Bronchial epithelial cell (primary cell): Measurements from ENCODE around the gene ECHDC3. TPM values are rescaled to one million over a fixed set of nuclear protein-coding genes. Genes with fewer than 3 reads are reported as not detected.
"Not testable (repeated sequence)": the region's sequence is repeated elsewhere in the genome, so short reads cannot be mapped to it uniquely, and the experiment has no call there.

Experiments used
- DNase-seq: peaks from one replicate; pipeline ENCODE4 v3.0.0-alpha.2; 2010; ENCODE audit warnings: low read depth
- FAIRE-seq: peaks from 2 replicates; lab custom pipeline; 2011; peaks lifted over from hg19 to GRCh38; lab: Jason Lieb, UNC
- H3K27me3 ChIP-seq: 2 replicates; pipeline ENCODE4 v1.5.1; 2011; ENCODE audit warnings: low read length; ENCODE audit not compliant: control insufficient read depth, insufficient read depth
- H3K36me3 ChIP-seq: 2 replicates; pipeline ENCODE4 v1.5.1; 2011; ENCODE audit warnings: low read length; ENCODE audit not compliant: control insufficient read depth, insufficient read depth
- H3K4me3 ChIP-seq: 2 replicates; pipeline ENCODE4 v1.5.1; 2011; ENCODE audit warnings: mild to moderate bottlenecking, low read depth, low read length, control low read depth
- CTCF ChIP-seq: IDR thresholded peaks from 2 replicates; pipeline ENCODE4 v1.5.1; 2011; ENCODE audit warnings: mild to moderate bottlenecking, moderate library complexity, low read length, control low read depth, inconsistent platforms; ENCODE audit not compliant: insufficient read depth, severe bottlenecking
- total RNA-seq: library from RNA; depleted of rRNA; stranded (reverse); fragments of >200 nt; gene quantifications from 2 replicates; pipeline ENCODE4 v1.2.1, GENCODE V29; 2014

ECHDC3 gene
- total RNA-seq, 1 donor from 2014 or later = 1.6 TPM

DNA sequence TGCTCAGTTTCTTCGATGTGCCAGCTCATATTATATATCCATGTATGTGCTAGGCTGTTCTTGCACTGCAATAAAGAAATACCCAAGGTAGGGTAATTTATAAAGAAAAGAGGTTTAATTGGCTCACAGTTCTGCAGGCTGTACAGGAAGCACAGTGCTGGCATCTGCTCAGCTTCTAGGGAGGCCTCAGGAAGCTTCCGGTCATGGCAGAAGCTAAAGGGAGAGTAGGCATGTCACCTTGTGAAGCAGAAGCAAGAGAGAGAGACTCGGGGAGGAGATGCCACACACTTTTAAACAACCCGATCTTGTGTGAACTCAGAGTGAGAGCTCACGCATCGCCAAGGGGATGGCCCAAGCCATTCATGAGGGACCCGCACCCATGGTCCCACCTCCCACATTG is 13.8 kb upstream of the ECHDC3 start:
- TF ChIP-seq CTCF = no peak
- H3K27me3 ChIP-seq = no peaks in the 10 kb centered on the region
- FAIRE-seq = no peak
- no peak for DNase-seq
- H3K36me3 ChIP-seq = no peaks in the 10 kb centered on the region
- no peak overlapping the region for H3K4me3 ChIP-seq

- Histone ChIP-seq H3K27me3 (no peaks in the 10 kb centered on the region), H3K36me3 (no peaks in the 10 kb centered on the region), H3K4me3 (no peak overlapping the region)
- FAIRE-seq (peak; percentile 76), DNase-seq (no peak)
- no peak for TF ChIP-seq CTCF
Observed at GRCh38 chr10:11729790-11730315, 12.3 kb upstream of the ECHDC3 start.

GRCh38 chr10:11730779-11731178 is 11.4 kb upstream of the ECHDC3 start:
- Histone ChIP-seq H3K36me3 (no peaks in the 10 kb centered on the region), H3K27me3 (no peaks in the 10 kb centered on the region), H3K4me3 (no peak overlapping the region)
- no peak for TF ChIP-seq CTCF
- DNase-seq (no peak), FAIRE-seq (no peak)

DNA sequence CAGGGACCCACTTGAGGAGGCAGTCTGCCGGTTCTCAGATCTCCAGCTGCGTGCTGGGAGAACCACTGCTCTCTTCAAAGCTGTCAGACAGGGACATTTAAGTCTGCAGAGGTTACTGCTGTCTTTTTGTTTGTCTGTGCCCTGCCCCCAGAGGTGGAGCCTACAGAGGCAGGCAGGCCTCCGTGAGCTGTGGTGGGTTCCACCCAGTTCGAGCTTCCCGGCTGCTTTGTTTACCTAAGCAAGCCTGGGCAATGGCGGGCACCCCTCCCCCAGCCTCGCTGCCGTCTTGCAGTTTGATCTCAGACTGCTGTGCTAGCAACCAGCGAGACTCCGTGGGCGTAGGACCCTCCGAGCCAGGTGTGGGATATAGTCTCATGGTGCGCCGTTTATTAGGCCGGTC is 5.4 kb upstream of the ECHDC3 start:
- DNase-seq, H3K36me3 ChIP-seq, FAIRE-seq, H3K27me3 ChIP-seq, H3K4me3 ChIP-seq: not testable (repeated sequence)

DNA sequence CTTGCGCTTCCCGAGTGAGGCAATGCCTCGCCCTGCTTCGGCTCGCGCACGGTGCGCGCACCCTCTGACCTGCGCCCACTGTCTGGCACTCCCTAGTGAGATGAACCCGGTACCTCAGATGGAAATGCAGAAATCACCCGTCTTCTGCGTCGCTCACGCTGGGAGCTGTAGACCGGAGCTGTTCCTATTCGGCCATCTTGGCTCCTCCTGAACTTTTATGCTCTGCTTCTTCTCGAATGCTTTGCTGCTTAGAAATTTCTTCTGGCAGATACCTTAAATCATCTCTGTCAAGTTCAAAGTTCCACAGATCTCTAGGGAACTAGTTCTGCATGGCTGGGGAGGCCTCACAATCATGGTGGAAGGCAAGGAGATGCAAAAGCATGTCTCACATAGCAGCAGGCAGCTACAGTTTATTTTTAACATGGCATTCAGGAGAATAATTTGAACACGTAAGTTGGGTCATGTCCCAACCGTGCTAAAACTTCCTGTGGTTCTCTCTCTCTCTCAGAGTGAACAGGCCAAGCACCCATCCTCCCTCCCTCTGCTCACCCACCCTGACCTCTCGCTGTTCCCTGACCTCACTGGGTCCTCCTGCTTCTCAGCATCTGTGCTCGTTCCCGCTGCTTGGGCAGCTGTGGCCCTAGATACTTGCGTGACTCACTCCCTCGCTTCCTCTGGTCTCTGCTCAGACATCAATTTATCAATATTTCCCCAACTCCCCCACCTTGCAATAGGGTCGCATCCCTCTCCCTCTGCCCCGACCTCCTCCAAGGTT is 4.7 kb upstream of the ECHDC3 start:
- not testable (repeated sequence) for DNase-seq, H3K4me3 ChIP-seq, FAIRE-seq, H3K27me3 ChIP-seq, H3K36me3 ChIP-seq

- no peak for FAIRE-seq
- H3K36me3 ChIP-seq = no peaks in the 10 kb centered on the region
- H3K4me3 ChIP-seq = no peak overlapping the region
- no peaks in the 10 kb centered on the region for H3K27me3 ChIP-seq
- TF ChIP-seq CTCF = no peak
- no peak for DNase-seq
Observed at GRCh38 chr10:11740907-11741306, 1.3 kb upstream of the ECHDC3 start.

GRCh38 chr10:11741608-11742007 is 574 bp upstream of the ECHDC3 start:
- FAIRE-seq (no peak), DNase-seq (no peak)
- no peak for TF ChIP-seq CTCF
- H3K27me3 ChIP-seq = no peaks in the 10 kb centered on the region
- H3K4me3 ChIP-seq = peak overlapping the region; percentile 62
- no peaks in the 10 kb centered on the region for H3K36me3 ChIP-seq
